CD14-positive monocyte (primary cell): ENCODE measurements around the gene AGFG2. TPM values are rescaled to one million over a fixed set of nuclear protein-coding genes. Genes with fewer than 3 reads are reported as not detected.

Experiments
- DNase-seq, 3 donors: peaks; one replicate each; pipeline ENCODE4 v3.0.0-alpha.2; 2011 to 2022
- H2AFZ ChIP-seq: 2 replicates; pipeline ENCODE4 v1.6.0; 2012; ENCODE audit warnings: mild to moderate bottlenecking, low read depth, low read length, inconsistent platforms; ENCODE audit not compliant: insufficient read depth, poor library complexity, severe bottlenecking
- H3K27ac ChIP-seq, 2 donors: 1 replicate in 1 of 2; 2 replicates in 1 of 2; pipeline ENCODE4 v1.5.1; 2012 to 2013; ENCODE audit warnings: low read length in 2 of 2, control low read depth in 1 of 2, inconsistent platforms in 1 of 2, low read depth in 1 of 2, mild to moderate bottlenecking in 1 of 2
- H3K27me3 ChIP-seq, 2 donors: one replicate each; pipeline versions ENCODE4 v1.6.0 to v1.6.1; 2011 to 2013; ENCODE audit warnings: low read length in 2 of 2; ENCODE audit not compliant: control insufficient read depth in 2 of 2, insufficient read depth in 2 of 2
- H3K36me3 ChIP-seq, 2 donors: replicated peaks in 1 of 2; 1 replicate in 1 of 2; 2 replicates in 1 of 2; pipeline versions ENCODE4 v1.5.1 to v1.6.1; 2012 to 2013; ENCODE audit warnings: low read length in 2 of 2, control low read depth in 1 of 2, inconsistent platforms in 1 of 2, mild to moderate bottlenecking in 1 of 2; ENCODE audit not compliant: insufficient read depth in 2 of 2, control insufficient read depth in 1 of 2
- H3K4me1 ChIP-seq, 2 donors: 1 replicate in 1 of 2; 2 replicates in 1 of 2; pipeline versions ENCODE4 v1.5.1 to v1.6.1; 2012 to 2013; ENCODE audit warnings: low read length in 2 of 2, control low read depth in 1 of 2, inconsistent platforms in 1 of 2, mild to moderate bottlenecking in 1 of 2, moderate library complexity in 1 of 2; ENCODE audit not compliant: insufficient read depth in 2 of 2, control insufficient read depth in 1 of 2
- H3K4me2 ChIP-seq: replicated peaks from 2 replicates; pipeline ENCODE3; 2012; ENCODE audit warnings: low read length, moderate library complexity, mild to moderate bottlenecking; ENCODE audit not compliant: poor library complexity, severe bottlenecking; ENCODE audit errors: extremely low read depth
- H3K4me3 ChIP-seq, 3 experiments: fragments of 200-600 bp in 1 of 3; sonication (generic) in 1 of 3; replicated peaks in 1 of 3; 1 replicate in 2 of 3; 2 replicates in 1 of 3; pipeline ENCODE4 v1.5.1; 2011 to 2013; ENCODE audit warnings: low read length in 3 of 3, mild to moderate bottlenecking in 3 of 3, control low read depth in 2 of 3, low read depth in 2 of 3, inconsistent platforms in 1 of 3, moderate library complexity in 1 of 3
- H3K79me2 ChIP-seq: 2 replicates; pipeline ENCODE4 v1.6.0; 2012; ENCODE audit warnings: mild to moderate bottlenecking, control low read depth, inconsistent platforms, low read length, moderate library complexity; ENCODE audit not compliant: insufficient read depth
- H3K9ac ChIP-seq: 2 replicates; pipeline ENCODE4 v1.6.0; 2017; ENCODE audit warnings: low read length, mild to moderate bottlenecking; ENCODE audit not compliant: insufficient read depth, poor library complexity, severe bottlenecking
- H3K9me3 ChIP-seq, 2 donors: replicated peaks in 1 of 2; 1 replicate in 1 of 2; 2 replicates in 1 of 2; pipeline versions ENCODE4 v1.5.1 to v1.6.1; 2012 to 2013; ENCODE audit warnings: low read length in 2 of 2, control low read depth in 1 of 2; ENCODE audit not compliant: control insufficient read depth in 1 of 2, insufficient read depth in 1 of 2
- H4K20me1 ChIP-seq: 2 replicates; pipeline ENCODE4 v1.6.0; 2012; ENCODE audit warnings: mild to moderate bottlenecking, low read length, control low read depth, moderate library complexity; ENCODE audit not compliant: insufficient read depth
- H3K27ac Mint-ChIP-seq, 7 donors: one replicate each; pipeline ENCODE4 v1.8.0; 2020; ENCODE audit warnings: mild to moderate bottlenecking in 7 of 7, mixed read lengths in 7 of 7, moderate library complexity in 6 of 7, inconsistent platforms in 2 of 7
- H3K27me3 Mint-ChIP-seq, 3 donors: one replicate each; pipeline ENCODE4 v1.8.0; 2021 to 2022; ENCODE audit warnings: low read depth in 3 of 3, mild to moderate bottlenecking in 3 of 3, mixed read lengths in 3 of 3, moderate library complexity in 3 of 3, inconsistent platforms in 1 of 3
- H3K36me3 Mint-ChIP-seq, 2 donors: one replicate each; pipeline ENCODE4 v1.8.0; 2020; ENCODE audit warnings: mixed read lengths in 2 of 2, inconsistent platforms in 1 of 2, mild to moderate bottlenecking in 1 of 2
- H3K4me1 Mint-ChIP-seq: one replicate; pipeline ENCODE4 v1.8.0; 2020; ENCODE audit warnings: mild to moderate bottlenecking, mixed read lengths
- H3K4me3 Mint-ChIP-seq, 2 donors: one replicate each; pipeline ENCODE4 v1.8.0; 2020; ENCODE audit warnings: mild to moderate bottlenecking in 2 of 2, mixed read lengths in 2 of 2, moderate library complexity in 1 of 2
- H3K9me3 Mint-ChIP-seq, 7 donors: one replicate each; pipeline ENCODE4 v1.8.0; 2020 to 2022; ENCODE audit warnings: mixed read lengths in 7 of 7, mild to moderate bottlenecking in 6 of 7, moderate library complexity in 6 of 7, inconsistent platforms in 2 of 7
- WGBS: methylation state at CpG from one replicate; pipeline ENCODE4 v1.1.5; 2013; ENCODE audit warnings: missing lambda C conversion rate; ENCODE audit not compliant: insufficient coverage; 5-methylcytosine and 5-hydroxymethylcytosine counted together
- intact Hi-C, 2 donors: fragments of 100-400 bp; cut with micrococcal nuclease; formaldehyde crosslinking; loops; one replicate each; pipeline versions ENCODE4 v1.15.0 to v1.15.1; 2023
- polyA plus RNA-seq, 3 donors: library from polyadenylated mRNA; depleted of rRNA in 1 of 3; unstranded in 2 of 3; stranded (reverse) in 1 of 3; fragments of 300-500 nt in 2 of 3; fragments of >200 nt in 1 of 3; fragmentation: Illumina TruSeq in 2 of 3; gene quantifications; 1 replicate in 2 of 3; 2 replicates in 1 of 3; pipeline ENCODE4 v1.2.3, GENCODE V29; 2012 to 2021
- TF ChIP-seq, protein P1 (sequence below): fragments of 200-600 bp; IDR thresholded peaks from one replicate; pipeline ENCODE4 v1.8.0; 2022; ENCODE audit warnings: antibody characterized with exemption, mild to moderate bottlenecking

Gene AGFG2
- polyA plus RNA-seq, 3 donors, result 1.3 to 1.8 (median 1.8) TPM

DNA sequence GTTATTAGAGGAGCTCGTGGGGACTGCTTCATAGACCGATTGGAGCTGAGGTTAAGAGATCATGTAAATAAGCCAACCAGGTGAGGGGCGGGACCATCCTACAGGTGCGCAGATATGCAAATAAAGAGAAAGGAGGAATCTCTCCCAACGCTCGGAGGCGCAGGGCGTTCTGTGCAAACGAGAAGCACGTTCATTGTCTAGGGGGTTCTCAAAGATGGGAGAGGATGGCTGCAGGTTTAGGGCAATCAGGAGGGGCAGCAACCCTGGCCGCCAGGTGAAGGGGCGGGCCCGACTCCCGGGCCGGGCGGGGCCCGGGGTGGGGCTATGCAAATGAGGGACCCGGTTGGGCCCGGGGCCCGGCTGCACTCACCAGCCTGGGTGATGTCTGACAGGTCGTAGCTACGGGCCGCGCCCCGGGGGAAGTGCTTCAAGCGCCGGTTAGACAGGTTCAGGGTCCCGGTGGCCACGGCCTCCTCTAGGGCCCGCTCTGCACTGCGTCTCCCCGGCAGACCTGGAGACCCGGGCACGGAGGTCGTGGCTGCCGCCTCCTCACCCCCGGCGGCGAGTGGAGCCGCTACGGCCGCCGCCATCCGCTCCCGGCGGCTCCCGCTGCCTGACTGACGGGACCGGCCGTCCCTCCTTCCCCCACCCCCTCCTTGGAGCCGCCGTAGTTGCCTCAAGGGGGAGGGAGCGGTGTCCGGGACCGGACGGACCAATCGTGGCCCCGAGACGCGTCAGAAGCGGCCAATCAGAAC, 46.7 kb downstream of the AGFG2 start, which contains the start of gene LRCH4:
Gene LRCH4, minus strand, starts transcription at position 619 of the 755 bp plus-strand sequence. Its CDS starts 29 bp downstream, at position 590.
- peak within 1 kb of the TSS; percentile 93 to 99 for H3K4me3 Mint-ChIP-seq
- Histone ChIP-seq H3K4me3 (peak within 1 kb of the TSS; percentile 77 to 100 (median 93)), H3K9me3 (no peaks in the 10 kb centered on the region), H3K4me2 (peak within 1 kb of the TSS; percentile 93), H3K4me1 (peaks cover 40 to 53% of the 10 kb centered on the region in 2 donors), H3K27ac (peak within 1 kb of the TSS; percentile 84 to 88), H3K27me3 (peaks cover 0 to 13% of the 10 kb centered on the region in 2 donors), H3K36me3 (peaks cover 19 to 20% of the 10 kb centered on the region in 2 donors), H3K79me2 (peaks cover 46% of the 10 kb centered on the region), H4K20me1 (peaks cover 47% of the 10 kb centered on the region), H2AFZ (peak within 1 kb of the TSS; percentile 83), H3K9ac (peak within 1 kb of the TSS; percentile 84)
- peak in 1 of 3 donors; percentile 7 for DNase-seq
- peaks cover 0 to 3% (median 0%) of the 10 kb centered on the region in 7 donors for H3K9me3 Mint-ChIP-seq
- H3K27me3 Mint-ChIP-seq, result peaks cover 11 to 16% (median 14%) of the 10 kb centered on the region in 3 donors
- peaks cover 3 to 5% of the 10 kb centered on the region in 2 donors for H3K36me3 Mint-ChIP-seq
- H3K27ac Mint-ChIP-seq, result peak within 1 kb of the TSS; percentile 93 to 98 (median 98)
- TF ChIP-seq, protein P1, sequence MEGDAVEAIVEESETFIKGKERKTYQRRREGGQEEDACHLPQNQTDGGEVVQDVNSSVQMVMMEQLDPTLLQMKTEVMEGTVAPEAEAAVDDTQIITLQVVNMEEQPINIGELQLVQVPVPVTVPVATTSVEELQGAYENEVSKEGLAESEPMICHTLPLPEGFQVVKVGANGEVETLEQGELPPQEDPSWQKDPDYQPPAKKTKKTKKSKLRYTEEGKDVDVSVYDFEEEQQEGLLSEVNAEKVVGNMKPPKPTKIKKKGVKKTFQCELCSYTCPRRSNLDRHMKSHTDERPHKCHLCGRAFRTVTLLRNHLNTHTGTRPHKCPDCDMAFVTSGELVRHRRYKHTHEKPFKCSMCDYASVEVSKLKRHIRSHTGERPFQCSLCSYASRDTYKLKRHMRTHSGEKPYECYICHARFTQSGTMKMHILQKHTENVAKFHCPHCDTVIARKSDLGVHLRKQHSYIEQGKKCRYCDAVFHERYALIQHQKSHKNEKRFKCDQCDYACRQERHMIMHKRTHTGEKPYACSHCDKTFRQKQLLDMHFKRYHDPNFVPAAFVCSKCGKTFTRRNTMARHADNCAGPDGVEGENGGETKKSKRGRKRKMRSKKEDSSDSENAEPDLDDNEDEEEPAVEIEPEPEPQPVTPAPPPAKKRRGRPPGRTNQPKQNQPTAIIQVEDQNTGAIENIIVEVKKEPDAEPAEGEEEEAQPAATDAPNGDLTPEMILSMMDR, result no peak
- intact Hi-C loops, result loop anchor here (1.0 to 10.0 kb wide), 6 partner anchors 27 to 659 kb away; partner anchors contain the start of genes MOSPD3 (in 2 of the 2), AGFG2 (in 1 of the 2), FIS1 (in 1 of the 2) and GNB2 (in 1 of the 2)
- WGBS, result under 1% methylated on average over 47 of the region's 61 CpGs
- peaks cover 48% of the 10 kb centered on the region for H3K4me1 Mint-ChIP-seq

DNA sequence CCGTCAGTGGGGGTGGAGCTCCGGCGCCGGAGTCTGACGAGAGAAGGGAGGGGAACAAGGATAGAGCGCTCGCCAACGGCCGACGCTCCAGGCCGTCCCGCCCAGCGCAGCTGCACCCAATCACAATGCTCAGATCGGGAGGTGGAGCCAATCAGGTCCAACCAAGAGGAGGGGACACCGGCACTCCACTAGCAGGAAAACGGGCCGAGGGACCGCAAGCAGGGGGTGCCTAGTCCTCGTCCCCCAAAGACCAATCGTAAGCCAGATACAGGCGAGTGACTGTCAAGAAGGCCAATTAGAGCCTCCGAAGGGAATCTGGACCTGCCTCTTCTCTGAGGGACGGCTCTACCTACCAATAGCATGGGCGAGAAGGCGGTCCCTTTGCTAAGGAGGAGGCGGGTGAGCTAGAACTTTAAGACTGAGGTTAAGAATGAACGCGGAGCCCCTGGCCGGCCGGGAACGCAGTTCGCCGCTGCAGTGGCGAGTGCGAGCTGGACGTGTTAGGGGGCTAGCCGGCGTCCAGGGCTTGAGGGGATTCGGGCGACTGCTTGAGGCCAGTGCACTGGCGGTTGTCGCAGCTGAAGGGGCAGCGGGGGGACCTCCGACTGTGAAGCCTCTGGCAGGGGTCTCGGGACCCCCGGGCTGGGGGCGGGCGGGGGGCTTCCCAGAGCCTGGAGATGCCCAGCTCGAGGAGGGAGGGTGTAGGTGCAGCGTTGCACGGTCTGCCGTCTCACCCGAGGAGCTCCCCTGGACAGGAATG, 47.4 kb downstream of the AGFG2 start, which contains the start of gene FBXO24:
Gene FBXO24, plus strand, starts transcription at position 63 of the 760 bp plus-strand sequence. Its CDS starts 298 bp downstream, at position 361.
- Histone ChIP-seq H3K27me3 (peaks cover 0 to 14% of the 10 kb centered on the region in 2 donors), H3K4me1 (peaks cover 40 to 52% of the 10 kb centered on the region in 2 donors), H3K4me2 (peak within 1 kb of the TSS; percentile 93), H3K27ac (peak within 1 kb of the TSS; percentile 84 to 88), H2AFZ (peak within 1 kb of the TSS; percentile 83), H3K4me3 (peak within 1 kb of the TSS; percentile 77 to 100 (median 93)), H3K79me2 (peaks cover 38% of the 10 kb centered on the region), H3K9ac (peak within 1 kb of the TSS; percentile 84), H3K9me3 (no peaks in the 10 kb centered on the region), H3K36me3 (peaks cover 12% of the 10 kb centered on the region in 2 donors), H4K20me1 (peaks cover 39% of the 10 kb centered on the region)
- TF ChIP-seq, protein P1, result no peak
- peak within 1 kb of the TSS; percentile 93 to 98 (median 98) for H3K27ac Mint-ChIP-seq
- peaks cover 3 to 5% of the 10 kb centered on the region in 2 donors for H3K36me3 Mint-ChIP-seq
- peaks cover 11 to 23% (median 17%) of the 10 kb centered on the region in 3 donors for H3K27me3 Mint-ChIP-seq
- intact Hi-C loops, result loop anchor here (1.0 to 10.0 kb wide), 6 partner anchors 26 to 658 kb away; partner anchors contain the start of genes MOSPD3 (in 2 of the 2), AGFG2 (in 1 of the 2), FIS1 (in 1 of the 2) and GNB2 (in 1 of the 2)
- H3K4me3 Mint-ChIP-seq, result peak within 1 kb of the TSS; percentile 93 to 99
- peaks cover 0 to 3% (median 0%) of the 10 kb centered on the region in 7 donors for H3K9me3 Mint-ChIP-seq
- under 1% methylated on average over 46 of the region's 53 CpGs for WGBS
- H3K4me1 Mint-ChIP-seq, result peaks cover 48% of the 10 kb centered on the region
- DNase-seq, result peak; percentile 100
